ENCODE data around the gene DOCK2. TPM values are rescaled to one million over a fixed set of nuclear protein-coding genes. Genes with fewer than 3 reads are reported as not detected.

DOCK2 gene
- total and polyA plus RNA-seq, 2 donors (not counting 1 experiment from before 2014, with no cell fraction given): 112 to 330 TPM

GRCh38 chr5:170076211-170076610 lies 439.1 kb downstream of the DOCK2 start:
- ChIA-PET CTCF (no interaction called here), POLR2A (no interaction called here)
- Histone ChIP-seq H4K20me1 (ENCODE audit: control insufficient read depth, insufficient read depth, low read length, poor library complexity, severe bottlenecking) (no peaks in the 10 kb centered on the region), H2AFZ (ENCODE audit: insufficient read depth, low read depth, low read length, poor library complexity, severe bottlenecking) (no peak overlapping the region), H3K27ac (ENCODE audit: low read length in 2 of 2) (no peak overlapping the region), H3K9me3 (ENCODE audit: control extremely low read depth in 1 of 3, control insufficient read depth in 2 of 3, insufficient read depth in 1 of 3, low read length in 2 of 3) (no peaks in the 10 kb centered on the region), H3K27me3 (replicated peaks in 1 of 4; ENCODE audit: control extremely low read depth in 1 of 4, control insufficient read depth in 3 of 4, insufficient read depth in 4 of 4, low read length in 3 of 4) (no peaks in the 10 kb centered on the region), H3K4me3 (ENCODE audit: control extremely low read depth in 1 of 5, extremely low read depth in 1 of 5, insufficient read depth in 1 of 5, low read depth in 2 of 5, low read length in 4 of 5) (no peak overlapping the region), H3K79me2 (ENCODE audit: control insufficient read depth, insufficient read depth, low read length) (no peaks in the 10 kb centered on the region), H3K4me2 (replicated peaks; ENCODE audit: low read depth, low read length, poor library complexity, severe bottlenecking) (no peak overlapping the region), H3K9ac (ENCODE audit: low read length) (no peak overlapping the region), H3K4me1 (ENCODE audit: control insufficient read depth in 2 of 2, insufficient read depth in 2 of 2, low read length in 2 of 2) (no peaks in the 10 kb centered on the region), H3K36me3 (replicated peaks in 1 of 2; ENCODE audit: control extremely low read depth in 1 of 2, control insufficient read depth in 1 of 2, extremely low read depth in 1 of 2, insufficient read depth in 2 of 2, low read length in 1 of 2) (peaks cover 2 to 88% of the 10 kb centered on the region in 2 experiments)
- Mint-ChIP-seq H3K4me1 (no peaks in the 10 kb centered on the region), H3K9me3 (ENCODE audit: insufficient read depth) (no peaks in the 10 kb centered on the region), H3K4me3 (no peak overlapping the region), H3K27ac (no peak overlapping the region), H3K27me3 (no peaks in the 10 kb centered on the region)
- intact Hi-C loops (cut with micrococcal nuclease): no loop called here
- no peak for DNase-seq
- WGBS (ENCODE audit: insufficient coverage): no CpG with 5 or more reads among the region's 1 CpG
- no peak for ATAC-seq (ENCODE audit: low read depth)
- TF ChIP-seq EZH2 (IDR thresholded peaks at IDR 0.05; ENCODE audit: borderline replicate concordance, insufficient read depth, low read depth, low read length, poor library complexity, severe bottlenecking): no peak
- TF ChIP-seq, protein P1, sequence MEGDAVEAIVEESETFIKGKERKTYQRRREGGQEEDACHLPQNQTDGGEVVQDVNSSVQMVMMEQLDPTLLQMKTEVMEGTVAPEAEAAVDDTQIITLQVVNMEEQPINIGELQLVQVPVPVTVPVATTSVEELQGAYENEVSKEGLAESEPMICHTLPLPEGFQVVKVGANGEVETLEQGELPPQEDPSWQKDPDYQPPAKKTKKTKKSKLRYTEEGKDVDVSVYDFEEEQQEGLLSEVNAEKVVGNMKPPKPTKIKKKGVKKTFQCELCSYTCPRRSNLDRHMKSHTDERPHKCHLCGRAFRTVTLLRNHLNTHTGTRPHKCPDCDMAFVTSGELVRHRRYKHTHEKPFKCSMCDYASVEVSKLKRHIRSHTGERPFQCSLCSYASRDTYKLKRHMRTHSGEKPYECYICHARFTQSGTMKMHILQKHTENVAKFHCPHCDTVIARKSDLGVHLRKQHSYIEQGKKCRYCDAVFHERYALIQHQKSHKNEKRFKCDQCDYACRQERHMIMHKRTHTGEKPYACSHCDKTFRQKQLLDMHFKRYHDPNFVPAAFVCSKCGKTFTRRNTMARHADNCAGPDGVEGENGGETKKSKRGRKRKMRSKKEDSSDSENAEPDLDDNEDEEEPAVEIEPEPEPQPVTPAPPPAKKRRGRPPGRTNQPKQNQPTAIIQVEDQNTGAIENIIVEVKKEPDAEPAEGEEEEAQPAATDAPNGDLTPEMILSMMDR (IDR thresholded peaks at IDR 0.05): no peak

DNA sequence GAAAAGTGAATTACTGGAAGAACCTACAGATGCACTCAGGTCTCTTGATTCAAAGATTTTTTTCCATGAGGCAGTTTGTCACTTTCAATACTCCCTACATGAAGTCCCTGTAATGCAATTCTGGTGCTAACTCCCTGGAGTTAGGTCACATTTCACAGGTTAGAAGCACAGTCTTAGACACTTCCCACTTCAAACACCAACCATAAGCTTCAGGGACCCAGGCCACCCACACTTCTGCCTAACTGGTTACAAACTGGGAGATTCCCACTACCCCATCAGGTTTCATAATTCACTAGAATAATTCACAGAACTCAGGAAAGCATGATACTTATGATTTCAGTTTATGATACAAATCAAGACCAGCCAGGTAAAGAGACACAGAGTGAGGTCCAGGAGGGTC lies 439.7 kb downstream of the DOCK2 start:
- no peak overlapping the region for H3K4me3 Mint-ChIP-seq

More for the DNA sequence above, 439.7 kb downstream of the DOCK2 start:
- Mint-ChIP-seq H3K27me3 (no peaks in the 10 kb centered on the region), H3K4me1 (no peaks in the 10 kb centered on the region), H3K9me3 (ENCODE audit: insufficient read depth) (no peaks in the 10 kb centered on the region), H3K27ac (no peak overlapping the region)
- H4K20me1 ChIP-seq (ENCODE audit: control insufficient read depth, insufficient read depth, low read length, poor library complexity, severe bottlenecking): no peaks in the 10 kb centered on the region
- CTCF ChIA-PET: no interaction called here
- H2AFZ ChIP-seq (ENCODE audit: insufficient read depth, low read depth, low read length, poor library complexity, severe bottlenecking): no peak overlapping the region
- no peak overlapping the region for H3K9ac ChIP-seq (ENCODE audit: low read length)
- POLR2A ChIA-PET: no interaction called here
- TF ChIP-seq, protein P1 (IDR thresholded peaks at IDR 0.05): no peak
- TF ChIP-seq EZH2 (IDR thresholded peaks at IDR 0.05; ENCODE audit: borderline replicate concordance, insufficient read depth, low read depth, low read length, poor library complexity, severe bottlenecking): no peak
- DNase-seq: no peak
- H3K4me3 ChIP-seq (ENCODE audit: control extremely low read depth in 1 of 5, extremely low read depth in 1 of 5, insufficient read depth in 1 of 5, low read depth in 2 of 5, low read length in 4 of 5): no peak overlapping the region
- peaks cover 2 to 89% of the 10 kb centered on the region in 2 experiments for H3K36me3 ChIP-seq (replicated peaks in 1 of 2; ENCODE audit: control extremely low read depth in 1 of 2, control insufficient read depth in 1 of 2, extremely low read depth in 1 of 2, insufficient read depth in 2 of 2, low read length in 1 of 2)
- H3K4me2 ChIP-seq (replicated peaks; ENCODE audit: low read depth, low read length, poor library complexity, severe bottlenecking): no peak overlapping the region
- no peak for ATAC-seq (ENCODE audit: low read depth)
- no peaks in the 10 kb centered on the region for H3K9me3 ChIP-seq (ENCODE audit: control extremely low read depth in 1 of 3, control insufficient read depth in 2 of 3, insufficient read depth in 1 of 3, low read length in 2 of 3)
- H3K27ac ChIP-seq (ENCODE audit: low read length in 2 of 2): no peak overlapping the region
- no peaks in the 10 kb centered on the region for H3K4me1 ChIP-seq (ENCODE audit: control insufficient read depth in 2 of 2, insufficient read depth in 2 of 2, low read length in 2 of 2)
- H3K27me3 ChIP-seq (replicated peaks in 1 of 4; ENCODE audit: control extremely low read depth in 1 of 4, control insufficient read depth in 3 of 4, insufficient read depth in 4 of 4, low read length in 3 of 4): no peaks in the 10 kb centered on the region
- H3K79me2 ChIP-seq (ENCODE audit: control insufficient read depth, insufficient read depth, low read length): no peaks in the 10 kb centered on the region
- intact Hi-C loops (cut with micrococcal nuclease): no loop called here
